Mesothelial cell of epicardium (in vitro differentiated cells): ENCODE measurements around the gene PPA2. TPM values are rescaled to one million over a fixed set of nuclear protein-coding genes. Genes with fewer than 3 reads are reported as not detected.

Experiments used
- DNase-seq, 2 experiments: peaks; one replicate each; pipeline ENCODE4 v3.0.0; 2021; ENCODE audit warnings: low spot score in 2 of 2; ENCODE audit not compliant: unreplicated experiment in 2 of 2
- H3K27ac Mint-ChIP-seq: 2 replicates; pipeline ENCODE4 v1.8.0; 2021; ENCODE audit warnings: mixed read lengths
- H3K27me3 Mint-ChIP-seq: 2 replicates; pipeline ENCODE4 v1.8.0; 2021; ENCODE audit warnings: low read depth, mixed read lengths
- H3K36me3 Mint-ChIP-seq: 2 replicates; pipeline ENCODE4 v1.8.0; 2021; ENCODE audit warnings: mixed read lengths
- H3K4me1 Mint-ChIP-seq: 2 replicates; pipeline ENCODE4 v1.8.0; 2021; ENCODE audit warnings: mixed read lengths
- H3K4me3 Mint-ChIP-seq: 2 replicates; pipeline ENCODE4 v1.8.0; 2021; ENCODE audit warnings: mild to moderate bottlenecking, moderate library complexity, mixed read lengths
- H3K9me3 Mint-ChIP-seq: 2 replicates; pipeline ENCODE4 v1.8.0; 2021; ENCODE audit warnings: mixed read lengths
- total RNA-seq: library from RNA; stranded (reverse); gene quantifications from 3 replicates; pipeline ENCODE4 v1.2.1, GENCODE V29; 2021
- TF ChIP-seq, protein P1 (sequence below): fragments of 200-600 bp; sonication (generic); IDR thresholded peaks from one replicate; pipeline ENCODE4 v1.5.0; 2021; ENCODE audit warnings: antibody characterized with exemption; ENCODE audit not compliant: unreplicated experiment

PPA2 gene
- total RNA-seq = 83.4 to 91.2 TPM (median 85.7 TPM) in 3 replicates

DNA sequence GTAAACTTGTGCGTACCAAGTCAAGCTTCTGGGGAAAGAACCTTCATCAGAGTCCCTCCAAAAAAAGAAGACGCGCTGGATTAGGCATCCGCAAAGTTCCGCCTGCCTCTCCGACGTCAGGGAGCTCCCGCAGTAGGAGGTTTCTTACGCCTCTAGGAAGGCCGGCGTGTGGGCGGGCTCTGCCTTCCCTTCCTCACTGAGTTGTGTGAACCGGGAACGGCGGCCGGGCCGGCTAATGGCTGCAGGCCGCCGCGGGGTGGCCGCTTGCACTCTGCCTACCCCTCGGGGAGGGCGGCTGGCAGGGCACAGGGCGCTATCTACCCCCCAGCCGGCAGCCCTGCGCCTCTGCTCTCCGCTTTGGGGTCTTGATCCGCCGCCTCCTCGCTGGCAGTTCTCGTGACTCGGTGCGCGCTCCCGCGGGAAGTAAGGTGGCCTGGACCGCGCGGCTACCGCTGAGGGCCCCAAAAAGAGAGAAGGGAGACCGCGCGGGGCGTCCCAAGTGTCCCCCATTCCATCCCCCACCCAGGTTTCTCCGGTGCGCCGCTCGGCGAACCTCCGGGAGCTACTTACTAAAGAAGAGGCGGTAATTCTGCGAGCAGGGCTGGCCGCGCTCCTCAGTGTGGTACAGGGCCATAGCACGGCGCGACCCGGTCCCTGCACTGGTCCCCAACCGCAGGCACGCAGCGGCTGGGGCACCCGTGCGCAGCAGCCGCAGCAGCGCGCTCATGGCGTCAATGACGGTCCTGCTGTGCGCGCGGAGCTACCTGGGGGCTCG lies at the start of gene PPA2:
PPA2 (minus strand) TSS at position 739 of the 775 bp plus-strand sequence; CDS start at position 727, 12 bp downstream.
- Mint-ChIP-seq H3K36me3 (no peaks in the 10 kb centered on the region), H3K27ac (peak within 1 kb of the TSS; percentile 99), H3K4me1 (peaks cover 32% of the 10 kb centered on the region), H3K27me3 (peaks cover 3% of the 10 kb centered on the region), H3K4me3 (peak within 1 kb of the TSS; percentile 100), H3K9me3 (no peaks in the 10 kb centered on the region)
- peak; percentile 46 to 79 for DNase-seq
- TF ChIP-seq, protein P1, sequence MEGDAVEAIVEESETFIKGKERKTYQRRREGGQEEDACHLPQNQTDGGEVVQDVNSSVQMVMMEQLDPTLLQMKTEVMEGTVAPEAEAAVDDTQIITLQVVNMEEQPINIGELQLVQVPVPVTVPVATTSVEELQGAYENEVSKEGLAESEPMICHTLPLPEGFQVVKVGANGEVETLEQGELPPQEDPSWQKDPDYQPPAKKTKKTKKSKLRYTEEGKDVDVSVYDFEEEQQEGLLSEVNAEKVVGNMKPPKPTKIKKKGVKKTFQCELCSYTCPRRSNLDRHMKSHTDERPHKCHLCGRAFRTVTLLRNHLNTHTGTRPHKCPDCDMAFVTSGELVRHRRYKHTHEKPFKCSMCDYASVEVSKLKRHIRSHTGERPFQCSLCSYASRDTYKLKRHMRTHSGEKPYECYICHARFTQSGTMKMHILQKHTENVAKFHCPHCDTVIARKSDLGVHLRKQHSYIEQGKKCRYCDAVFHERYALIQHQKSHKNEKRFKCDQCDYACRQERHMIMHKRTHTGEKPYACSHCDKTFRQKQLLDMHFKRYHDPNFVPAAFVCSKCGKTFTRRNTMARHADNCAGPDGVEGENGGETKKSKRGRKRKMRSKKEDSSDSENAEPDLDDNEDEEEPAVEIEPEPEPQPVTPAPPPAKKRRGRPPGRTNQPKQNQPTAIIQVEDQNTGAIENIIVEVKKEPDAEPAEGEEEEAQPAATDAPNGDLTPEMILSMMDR = no peak

- Mint-ChIP-seq H3K36me3 (no peaks in the 10 kb centered on the region), H3K27me3 (peaks cover 6% of the 10 kb centered on the region), H3K27ac (no peak overlapping the region), H3K4me3 (no peak overlapping the region), H3K9me3 (peaks cover 4% of the 10 kb centered on the region), H3K4me1 (no peaks in the 10 kb centered on the region)
- TF ChIP-seq, protein P1 = peak; percentile 65
- peak in 1 of 2 experiments; percentile 45 for DNase-seq
These were observed 47.2 kb upstream of the PPA2 start for GRCh38 chr4:105520819-105521790.

- no peaks in the 10 kb centered on the region for H3K4me1 Mint-ChIP-seq
- TF ChIP-seq, protein P1 = no peak
- H3K9me3 Mint-ChIP-seq = peaks cover 27% of the 10 kb centered on the region
- H3K36me3 Mint-ChIP-seq = no peaks in the 10 kb centered on the region
- H3K27me3 Mint-ChIP-seq = peaks cover 12% of the 10 kb centered on the region
- no peak for DNase-seq
- no peak overlapping the region for H3K4me3 Mint-ChIP-seq
- no peak overlapping the region for H3K27ac Mint-ChIP-seq
These were observed 36.4 kb upstream of the PPA2 start for GRCh38 chr4:105510245-105510644.

GRCh38 chr4:105509714-105510113 lies 35.9 kb upstream of the PPA2 start:
- Mint-ChIP-seq H3K4me3 (no peak overlapping the region), H3K4me1 (no peaks in the 10 kb centered on the region), H3K9me3 (peaks cover 22% of the 10 kb centered on the region), H3K36me3 (no peaks in the 10 kb centered on the region), H3K27ac (no peak overlapping the region), H3K27me3 (peaks cover 12% of the 10 kb centered on the region)
- DNase-seq = no peak
- TF ChIP-seq, protein P1 = no peak

DNA sequence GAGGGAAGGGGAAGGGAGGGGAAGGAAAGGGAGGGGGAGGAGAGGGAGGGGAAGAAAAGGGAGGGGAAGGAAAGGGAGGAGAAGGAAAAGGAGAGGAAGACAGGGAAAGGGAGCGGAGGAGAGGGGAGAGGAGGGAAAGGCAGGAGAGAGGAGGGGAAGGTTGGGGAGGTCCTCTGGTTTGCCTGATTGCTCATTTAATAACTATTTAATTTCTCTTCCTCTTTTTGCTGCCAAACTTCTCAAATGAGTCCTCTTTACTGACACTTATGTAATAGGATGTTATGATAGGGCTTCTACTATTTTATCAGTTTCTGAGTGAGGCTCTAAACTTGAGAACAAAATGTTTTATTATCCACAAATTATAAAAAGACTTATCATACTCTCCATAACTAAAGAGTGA lies 35.4 kb upstream of the PPA2 start:
- DNase-seq = no peak
- no peak overlapping the region for H3K4me3 Mint-ChIP-seq
- no peaks in the 10 kb centered on the region for H3K4me1 Mint-ChIP-seq
- H3K9me3 Mint-ChIP-seq = peaks cover 18% of the 10 kb centered on the region
- no peaks in the 10 kb centered on the region for H3K36me3 Mint-ChIP-seq
- TF ChIP-seq, protein P1 = no peak
- peaks cover 12% of the 10 kb centered on the region for H3K27me3 Mint-ChIP-seq
- no peak overlapping the region for H3K27ac Mint-ChIP-seq
